SK-N-MC (cell line): Measurements from ENCODE around the gene ERMN.

Experiments used
- EZH2 ChIP-seq: fragments of 200-600 bp; sonication (generic); IDR thresholded peaks from one replicate; pipeline ENCODE4 v1.6.1; 2017; ENCODE audit warnings: antibody characterized with exemption
- FOXP2 ChIP-seq: optimal IDR thresholded peaks from 2 replicates; pipeline ENCODE3; 2011; ENCODE audit warnings: mild to moderate bottlenecking, moderate library complexity; ENCODE audit not compliant: insufficient read depth; ENCODE audit errors: extremely low read length, control extremely low read depth
- POLR2AphosphoS5 ChIP-seq: IDR thresholded peaks from 2 replicates; pipeline ENCODE4 v1.6.1; 2012; ENCODE audit warnings: mild to moderate bottlenecking, low read depth, low read length, borderline replicate concordance

GRCh38 chr2:157305723-157306110 is 19.9 kb downstream of the ERMN start:
- no peak for TF ChIP-seq EZH2
- TF ChIP-seq POLR2AphosphoS5: no peak
- no peak for TF ChIP-seq FOXP2
